ENCODE results near the gene CEP68. TPM values are rescaled to one million over a fixed set of nuclear protein-coding genes. Genes with fewer than 3 reads are reported as not detected.

Gene CEP68
- polyA plus RNA-seq, 1 donor from 2014 or later = 34.7 TPM

DNA sequence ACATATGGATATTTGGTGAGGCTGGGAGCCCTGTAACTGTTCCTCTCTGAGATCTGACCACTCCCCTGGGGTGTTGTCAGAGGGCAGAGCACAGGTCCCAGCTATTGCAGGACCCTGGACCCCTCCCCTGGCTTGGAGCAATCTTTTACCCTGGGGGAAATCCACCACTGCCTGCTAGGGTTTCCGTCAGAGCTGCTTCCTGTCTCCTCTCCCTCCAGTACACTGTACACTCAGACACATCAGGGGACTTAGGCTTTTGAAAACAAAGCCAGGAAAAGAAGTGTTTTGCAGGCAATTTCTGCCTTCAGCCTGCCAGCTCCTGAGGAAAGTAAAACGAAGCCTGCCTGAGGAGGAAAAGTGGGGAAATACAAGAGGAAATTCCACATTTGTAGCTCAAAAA lies 13.2 kb upstream of the CEP68 start:
- no peak overlapping the region for H2AFZ ChIP-seq (ENCODE audit: low read depth, low read length)
- no peaks in the 10 kb centered on the region for H3K9me2 ChIP-seq (ENCODE audit: insufficient read depth, low read length)
- H3K27ac ChIP-seq (ENCODE audit: low read length) = no peak overlapping the region
- no peak overlapping the region for H3K4me2 ChIP-seq (ENCODE audit: low read length)
- no peaks in the 10 kb centered on the region for H3F3A ChIP-seq (ENCODE audit: insufficient read depth, low read length, poor library complexity, severe bottlenecking)
- H3K36me3 ChIP-seq (ENCODE audit: insufficient read depth, low read length) = no peaks in the 10 kb centered on the region
- TF ChIP-seq RAD21 (conservative IDR thresholded peaks at IDR 0.05) = no peak
- no peak for TF ChIP-seq SMC3 (conservative IDR thresholded peaks at IDR 0.05; ENCODE audit: poor library complexity)
- TF ChIP-seq EZH2 (IDR thresholded peaks at IDR 0.05; ENCODE audit: borderline replicate concordance, insufficient read depth, low read length, poor library complexity, severe bottlenecking) = no peak
- no peak for TF ChIP-seq POLR2AphosphoS5 (IDR thresholded peaks at IDR 0.05)
- TF ChIP-seq TAF1 (IDR thresholded peaks at IDR 0.05; ENCODE audit: low read depth) = no peak
- no peak for TF ChIP-seq EP300 (conservative IDR thresholded peaks at IDR 0.05; ENCODE audit: poor library complexity, severe bottlenecking)
- TF ChIP-seq, protein P1, sequence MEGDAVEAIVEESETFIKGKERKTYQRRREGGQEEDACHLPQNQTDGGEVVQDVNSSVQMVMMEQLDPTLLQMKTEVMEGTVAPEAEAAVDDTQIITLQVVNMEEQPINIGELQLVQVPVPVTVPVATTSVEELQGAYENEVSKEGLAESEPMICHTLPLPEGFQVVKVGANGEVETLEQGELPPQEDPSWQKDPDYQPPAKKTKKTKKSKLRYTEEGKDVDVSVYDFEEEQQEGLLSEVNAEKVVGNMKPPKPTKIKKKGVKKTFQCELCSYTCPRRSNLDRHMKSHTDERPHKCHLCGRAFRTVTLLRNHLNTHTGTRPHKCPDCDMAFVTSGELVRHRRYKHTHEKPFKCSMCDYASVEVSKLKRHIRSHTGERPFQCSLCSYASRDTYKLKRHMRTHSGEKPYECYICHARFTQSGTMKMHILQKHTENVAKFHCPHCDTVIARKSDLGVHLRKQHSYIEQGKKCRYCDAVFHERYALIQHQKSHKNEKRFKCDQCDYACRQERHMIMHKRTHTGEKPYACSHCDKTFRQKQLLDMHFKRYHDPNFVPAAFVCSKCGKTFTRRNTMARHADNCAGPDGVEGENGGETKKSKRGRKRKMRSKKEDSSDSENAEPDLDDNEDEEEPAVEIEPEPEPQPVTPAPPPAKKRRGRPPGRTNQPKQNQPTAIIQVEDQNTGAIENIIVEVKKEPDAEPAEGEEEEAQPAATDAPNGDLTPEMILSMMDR (IDR thresholded peaks at IDR 0.05; ENCODE audit: poor library complexity, severe bottlenecking) = no peak
- no peak for TF ChIP-seq MXI1 (conservative IDR thresholded peaks at IDR 0.05; ENCODE audit: poor library complexity, severe bottlenecking)
- no peaks in the 10 kb centered on the region for H4K20me1 ChIP-seq (ENCODE audit: insufficient read depth)
- H3K9me3 ChIP-seq (ENCODE audit: low read length) = no peaks in the 10 kb centered on the region
- no peak overlapping the region for H3K9ac ChIP-seq (ENCODE audit: low read length)
- H3K27me3 ChIP-seq (ENCODE audit: insufficient read depth, low read depth, low read length) = no peaks in the 10 kb centered on the region
- no peak overlapping the region for H3K4me3 ChIP-seq (ENCODE audit: low read length)
- no peaks in the 10 kb centered on the region for H3K79me2 ChIP-seq (replicated peaks; ENCODE audit: insufficient read depth, low read length)

DNA sequence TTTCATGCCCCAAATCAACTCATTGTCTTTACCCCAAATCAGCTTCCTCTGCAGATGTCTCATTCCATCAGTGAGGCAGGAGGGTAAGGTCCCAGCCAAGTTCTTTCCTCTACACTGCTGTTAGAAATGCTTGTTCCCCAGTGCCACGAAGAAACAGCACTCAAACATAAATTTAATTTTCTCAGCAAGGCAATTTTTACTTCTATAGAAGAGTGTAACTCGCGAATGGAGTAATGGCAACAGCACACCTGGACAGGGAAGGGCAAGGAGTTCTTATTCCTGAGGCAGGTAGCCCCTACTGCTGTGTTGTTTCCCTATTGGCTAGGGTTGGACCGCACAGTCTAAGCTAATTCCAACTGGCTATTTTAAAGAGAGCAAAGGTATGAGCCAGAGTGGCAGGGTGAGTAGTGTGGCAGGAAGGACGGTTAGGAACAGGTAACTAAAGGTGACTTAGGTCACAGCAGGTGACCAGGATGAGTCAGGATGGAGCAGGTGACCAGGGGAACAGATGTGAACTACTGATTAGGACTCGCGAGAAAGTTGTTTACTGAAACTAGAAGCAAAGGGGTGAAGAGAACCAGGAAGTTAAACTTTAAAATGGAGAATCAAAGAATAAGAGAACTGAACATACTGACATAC lies 12.0 kb upstream of the CEP68 start:
- no peak overlapping the region for H3K27ac ChIP-seq (ENCODE audit: low read length)
- no peak overlapping the region for H3K9ac ChIP-seq (ENCODE audit: low read length)
- no peak for TF ChIP-seq POLR2AphosphoS5 (IDR thresholded peaks at IDR 0.05)
- TF ChIP-seq, protein P1 (IDR thresholded peaks at IDR 0.05; ENCODE audit: poor library complexity, severe bottlenecking) = no peak
- no peak for TF ChIP-seq RAD21 (conservative IDR thresholded peaks at IDR 0.05)
- TF ChIP-seq MXI1 (conservative IDR thresholded peaks at IDR 0.05; ENCODE audit: poor library complexity, severe bottlenecking) = no peak
- TF ChIP-seq EP300 (conservative IDR thresholded peaks at IDR 0.05; ENCODE audit: poor library complexity, severe bottlenecking) = no peak
- TF ChIP-seq, protein P2, sequence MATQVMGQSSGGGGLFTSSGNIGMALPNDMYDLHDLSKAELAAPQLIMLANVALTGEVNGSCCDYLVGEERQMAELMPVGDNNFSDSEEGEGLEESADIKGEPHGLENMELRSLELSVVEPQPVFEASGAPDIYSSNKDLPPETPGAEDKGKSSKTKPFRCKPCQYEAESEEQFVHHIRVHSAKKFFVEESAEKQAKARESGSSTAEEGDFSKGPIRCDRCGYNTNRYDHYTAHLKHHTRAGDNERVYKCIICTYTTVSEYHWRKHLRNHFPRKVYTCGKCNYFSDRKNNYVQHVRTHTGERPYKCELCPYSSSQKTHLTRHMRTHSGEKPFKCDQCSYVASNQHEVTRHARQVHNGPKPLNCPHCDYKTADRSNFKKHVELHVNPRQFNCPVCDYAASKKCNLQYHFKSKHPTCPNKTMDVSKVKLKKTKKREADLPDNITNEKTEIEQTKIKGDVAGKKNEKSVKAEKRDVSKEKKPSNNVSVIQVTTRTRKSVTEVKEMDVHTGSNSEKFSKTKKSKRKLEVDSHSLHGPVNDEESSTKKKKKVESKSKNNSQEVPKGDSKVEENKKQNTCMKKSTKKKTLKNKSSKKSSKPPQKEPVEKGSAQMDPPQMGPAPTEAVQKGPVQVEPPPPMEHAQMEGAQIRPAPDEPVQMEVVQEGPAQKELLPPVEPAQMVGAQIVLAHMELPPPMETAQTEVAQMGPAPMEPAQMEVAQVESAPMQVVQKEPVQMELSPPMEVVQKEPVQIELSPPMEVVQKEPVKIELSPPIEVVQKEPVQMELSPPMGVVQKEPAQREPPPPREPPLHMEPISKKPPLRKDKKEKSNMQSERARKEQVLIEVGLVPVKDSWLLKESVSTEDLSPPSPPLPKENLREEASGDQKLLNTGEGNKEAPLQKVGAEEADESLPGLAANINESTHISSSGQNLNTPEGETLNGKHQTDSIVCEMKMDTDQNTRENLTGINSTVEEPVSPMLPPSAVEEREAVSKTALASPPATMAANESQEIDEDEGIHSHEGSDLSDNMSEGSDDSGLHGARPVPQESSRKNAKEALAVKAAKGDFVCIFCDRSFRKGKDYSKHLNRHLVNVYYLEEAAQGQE (IDR thresholded peaks at IDR 0.05; ENCODE audit: borderline replicate concordance) = no peak
- no peak for TF ChIP-seq TAF1 (IDR thresholded peaks at IDR 0.05; ENCODE audit: low read depth)
- TF ChIP-seq EZH2 (IDR thresholded peaks at IDR 0.05; ENCODE audit: borderline replicate concordance, insufficient read depth, low read length, poor library complexity, severe bottlenecking) = no peak
- TF ChIP-seq SMC3 (conservative IDR thresholded peaks at IDR 0.05; ENCODE audit: poor library complexity) = no peak
- no peaks in the 10 kb centered on the region for H4K20me1 ChIP-seq (ENCODE audit: insufficient read depth)
- no peaks in the 10 kb centered on the region for H3K9me2 ChIP-seq (ENCODE audit: insufficient read depth, low read length)
- no peaks in the 10 kb centered on the region for H3K36me3 ChIP-seq (ENCODE audit: insufficient read depth, low read length)
- H3K4me2 ChIP-seq (ENCODE audit: low read length) = no peak overlapping the region
- H3F3A ChIP-seq (ENCODE audit: insufficient read depth, low read length, poor library complexity, severe bottlenecking) = no peaks in the 10 kb centered on the region
- no peaks in the 10 kb centered on the region for H3K9me3 ChIP-seq (ENCODE audit: low read length)
- no peak overlapping the region for H2AFZ ChIP-seq (ENCODE audit: low read depth, low read length)
- H3K4me3 ChIP-seq (ENCODE audit: low read length) = no peak overlapping the region
- no peaks in the 10 kb centered on the region for H3K79me2 ChIP-seq (replicated peaks; ENCODE audit: insufficient read depth, low read length)
- H3K27me3 ChIP-seq (ENCODE audit: insufficient read depth, low read depth, low read length) = no peaks in the 10 kb centered on the region

All from neural cell (in vitro differentiated cells).